ENCODE measurements around the gene CASZ1. TPM values are rescaled to one million over a fixed set of nuclear protein-coding genes. Genes with fewer than 3 reads are reported as not detected.

The CASZ1 gene
- total and polyA plus RNA-seq, 2 donors (not counting 3 experiments of a cell fraction or from before 2014, with no cell fraction given): 1.5 to 5.2 TPM

- CTCF ChIA-PET: interaction anchor here (1.6 kb wide), 1 partner anchor 19 kb away, joined by 3 read pairs; no protein-coding TSS in a partner anchor
- H3K9ac ChIP-seq (replicated peaks; ENCODE audit: extremely low read depth, insufficient read depth, low read length): no peak overlapping the region
- no peaks in the 10 kb centered on the region for H3K4me1 ChIP-seq (ENCODE audit: control insufficient read depth, extremely low read depth, insufficient read depth, low read length)
- H3K9me3 ChIP-seq (replicated peaks; ENCODE audit: control insufficient read depth, insufficient read depth, low read length): no peaks in the 10 kb centered on the region
- no peak overlapping the region for H3K4me3 ChIP-seq (replicated peaks in 1 of 3; ENCODE audit: insufficient read depth in 1 of 3, low read depth in 1 of 3, low read length in 3 of 3)
- TF ChIP-seq EZH2 (IDR thresholded peaks at IDR 0.05; ENCODE audit: borderline replicate concordance, low read depth, low read length, severe bottlenecking) (no peak), MYC (IDR thresholded peaks at IDR 0.05; ENCODE audit: low read depth, low read length) (no peak), JUN (IDR thresholded peaks at IDR 0.05; ENCODE audit: borderline replicate concordance, insufficient read depth, insufficient read length, low read depth) (no peak), POLR2A (IDR thresholded peaks at IDR 0.05; ENCODE audit: low read depth, low read length) (no peak), FOS (IDR thresholded peaks at IDR 0.05; ENCODE audit: borderline replicate concordance, insufficient read depth, low read length) (no peak), MAX (IDR thresholded peaks at IDR 0.05; ENCODE audit: insufficient read depth, insufficient read length) (no peak), POLR2AphosphoS5 (IDR thresholded peaks at IDR 0.05; ENCODE audit: insufficient read depth, low read depth, low read length) (no peak), GATA2 (IDR thresholded peaks at IDR 0.05; ENCODE audit: insufficient read depth, insufficient read length, low read depth, low read length) (no peak), CTCF (IDR thresholded peaks at IDR 0.05; ENCODE audit: extremely low read depth in 1 of 2, insufficient read depth in 1 of 2, low read depth in 1 of 2, low read length in 2 of 2) (no peak)
- H3K27ac ChIP-seq (ENCODE audit: insufficient read depth, low read depth, low read length): no peak overlapping the region
- no peaks in the 10 kb centered on the region for H3K36me3 ChIP-seq (ENCODE audit: control insufficient read depth in 2 of 2, extremely low read depth in 1 of 2, insufficient read depth in 2 of 2, low read length in 2 of 2)
- dilution Hi-C loops (cut with MboI; ENCODE audit: extremely low pct_ligation_motif_present, low sequenced_read_pairs): no loop called here
- BruUV-seq (replicated peaks): no TSS peak
- H3K79me2 ChIP-seq (ENCODE audit: control insufficient read depth, insufficient read depth, low read length): no peaks in the 10 kb centered on the region
- no peaks in the 10 kb centered on the region for H4K20me1 ChIP-seq (replicated peaks; ENCODE audit: control insufficient read depth, extremely low read depth, insufficient read depth, low read length)
- no peak for FAIRE-seq
- H3K27me3 ChIP-seq (ENCODE audit: control insufficient read depth in 2 of 2, insufficient read depth in 2 of 2, low read length in 2 of 2): no peaks in the 10 kb centered on the region
- POLR2A ChIA-PET: no interaction called here
- H2AFZ ChIP-seq (ENCODE audit: low read depth, low read length): no peak overlapping the region
- DNase-seq (ENCODE audit: low read depth, low spot score): no peak
- intact Hi-C loops (cut with micrococcal nuclease): no loop called here
- H3K4me2 ChIP-seq (ENCODE audit: insufficient read depth, low read length): no peak overlapping the region
- no peaks in the 10 kb centered on the region for H3K9me1 ChIP-seq (replicated peaks; ENCODE audit: control insufficient read depth, extremely low read depth, insufficient read depth, low read length)
Measured at GRCh38 chr1:10816743-10817369, 20.4 kb upstream of the CASZ1 start.
